ENCODE results near the gene MTMR6.
A peak's percentile ranks its signal among the peaks of the same experiment; 100 is the strongest.
"Not testable (repeated sequence)": the region's sequence is repeated elsewhere in the genome, so short reads cannot be mapped to it uniquely, and the experiment has no call there.

MTMR6 gene

GRCh38 chr13:25286969-25287961 is at the start of gene MTMR6:
TSS of gene MTMR6 (minus strand) at chr13:25287488. CDS start at chr13:25287247, 241 bp downstream.
- DNase-seq: peak; percentile 90

- DNase-seq: no peak
Observed at GRCh38 chr13:25335856-25336255, 48.6 kb upstream of the MTMR6 start.

DNA sequence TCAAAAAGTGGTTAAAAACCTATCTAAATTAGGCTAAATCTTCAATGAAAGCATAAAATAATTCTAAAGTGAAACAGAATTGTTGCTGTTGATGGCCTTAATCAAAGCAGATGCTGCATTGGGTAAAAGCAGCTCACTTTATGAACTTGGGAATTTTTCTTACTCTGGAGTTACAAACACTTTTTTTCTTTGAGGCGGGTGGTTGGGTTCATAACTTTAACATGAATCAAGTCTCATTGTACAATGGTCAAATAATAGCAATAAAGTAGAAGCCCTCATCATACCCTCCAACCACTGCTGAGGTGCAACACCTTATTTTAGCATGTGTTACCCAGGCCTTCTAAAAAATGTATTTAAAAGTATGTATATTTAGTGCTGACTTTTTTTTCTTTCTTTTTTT is 43.3 kb upstream of the MTMR6 start:
- no peak for DNase-seq

DNA sequence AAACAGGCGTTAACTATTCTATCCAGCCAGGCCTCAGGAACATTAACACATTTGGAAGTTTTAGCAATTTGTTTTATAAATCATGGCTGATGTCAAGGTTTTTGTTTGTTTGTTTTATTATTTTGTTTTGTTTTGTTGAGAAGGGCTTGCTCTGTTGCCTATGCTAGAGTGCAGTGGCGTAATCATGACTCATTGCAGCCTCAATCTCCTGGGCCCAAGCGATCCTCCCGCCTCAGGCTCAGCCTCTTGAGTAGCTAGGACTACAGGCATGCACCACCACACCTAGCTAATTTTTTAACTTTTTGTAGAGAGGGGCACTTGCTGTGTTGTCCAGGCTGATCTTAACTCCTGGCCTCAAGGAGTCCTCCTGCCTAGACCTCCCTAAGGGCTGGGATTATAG is 42.4 kb upstream of the MTMR6 start:
- no peak for DNase-seq

- DNase-seq: no peak
Observed at GRCh38 chr13:25324100-25324499, 36.8 kb upstream of the MTMR6 start.

GRCh38 chr13:25319771-25320170 is 32.5 kb upstream of the MTMR6 start:
- no peak for DNase-seq

DNA sequence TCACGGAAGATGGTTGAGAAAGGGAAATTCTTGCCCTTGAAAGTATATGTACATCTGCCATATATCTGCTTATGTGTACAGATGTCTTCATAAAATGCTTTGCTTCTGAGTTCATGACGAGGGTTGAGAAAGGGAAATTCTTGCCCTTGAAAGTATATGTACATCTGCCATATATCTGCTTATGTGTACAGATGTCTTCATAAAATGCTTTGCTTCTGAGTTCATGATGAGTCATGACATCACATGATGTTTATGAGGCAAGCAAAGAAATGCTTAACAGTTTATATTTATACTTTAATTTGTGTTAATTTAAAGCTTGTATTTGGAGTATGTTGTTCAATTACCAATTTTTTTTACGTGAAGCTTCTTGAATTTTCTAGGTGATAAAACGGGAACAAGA is 31.7 kb upstream of the MTMR6 start:
- DNase-seq: not testable (repeated sequence)

GRCh38 chr13:25310891-25311290 is 23.6 kb upstream of the MTMR6 start:
- no peak for DNase-seq

DNA sequence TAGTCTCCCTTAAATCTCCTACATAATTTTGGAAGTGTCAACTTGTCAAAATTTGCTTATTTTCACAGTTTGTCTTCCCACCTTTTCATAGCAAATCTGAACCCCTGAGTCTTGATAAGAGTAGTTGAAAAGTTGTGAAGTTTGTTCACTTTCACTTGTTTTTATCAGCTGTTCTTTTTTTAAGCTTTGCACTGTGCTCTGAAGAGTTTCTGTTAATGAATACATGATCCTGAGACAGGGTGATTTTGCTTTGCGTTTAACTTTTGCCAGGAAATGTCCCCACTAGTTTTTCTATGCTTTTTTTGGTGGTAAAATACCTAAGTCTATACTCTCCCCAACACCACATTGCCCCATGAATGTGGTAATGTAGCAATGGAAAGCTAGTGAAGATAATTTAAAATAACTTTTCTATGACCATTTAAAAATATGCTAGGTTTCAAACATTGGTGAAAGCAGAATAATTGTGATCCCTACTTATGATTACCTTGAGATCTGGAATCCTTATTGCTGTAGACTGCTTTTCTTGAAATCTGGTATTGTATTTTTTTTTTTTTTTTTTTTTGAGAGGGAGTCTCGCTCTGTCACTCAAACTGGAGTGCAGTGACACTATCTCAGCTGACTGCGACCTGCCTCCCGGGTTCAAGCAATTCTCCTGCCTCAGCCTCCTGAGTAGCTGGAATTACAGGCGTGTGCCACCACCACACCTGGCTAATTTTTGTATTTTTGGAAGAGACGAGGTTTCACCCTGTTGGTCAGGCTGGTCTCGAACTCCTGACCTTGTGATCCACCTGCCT is 19.6 kb upstream of the MTMR6 start:
- no peak for DNase-seq

- DNase-seq: peak; percentile 3
Observed at GRCh38 chr13:25302121-25302520, 14.8 kb upstream of the MTMR6 start.

DNA sequence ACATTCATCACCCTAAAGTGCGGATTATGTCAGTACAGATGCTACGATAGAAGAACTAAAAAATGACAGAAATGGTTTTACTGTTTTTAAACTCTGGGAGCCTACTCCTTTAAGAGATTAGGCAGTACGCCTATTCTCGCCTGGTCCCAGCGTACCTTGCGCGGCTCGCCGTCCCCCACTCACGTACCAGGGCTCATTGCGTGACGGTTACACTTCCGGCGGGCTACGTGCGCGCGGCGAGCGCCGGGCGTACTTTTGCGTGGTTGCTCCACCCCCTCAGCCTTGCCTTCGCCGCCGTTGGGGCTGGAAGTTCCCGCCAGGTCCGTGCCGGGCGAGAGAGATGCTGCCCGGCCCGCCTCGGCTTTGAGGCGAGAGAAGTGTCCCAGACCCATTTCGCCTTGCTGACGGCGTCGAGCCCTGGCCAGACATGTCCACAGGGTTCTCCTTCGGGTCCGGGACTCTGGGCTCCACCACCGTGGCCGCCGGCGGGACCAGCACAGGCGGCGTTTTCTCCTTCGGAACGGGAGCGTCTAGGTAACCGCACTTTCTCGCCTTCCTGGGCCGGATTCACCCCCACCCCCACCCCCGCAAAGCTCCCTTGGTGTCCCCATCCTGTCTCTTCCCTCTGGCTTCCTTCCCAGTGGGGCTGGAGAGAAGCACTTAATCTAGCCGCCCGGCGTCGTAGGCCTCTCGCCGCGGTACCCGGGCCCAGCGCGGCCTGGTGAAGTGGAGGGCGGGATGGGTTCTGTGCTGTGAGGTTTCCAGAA is 14.2 kb upstream of the MTMR6 start, which contains the start of gene NUP58:
NUP58 (plus strand) TSS at position 279 of the 767 bp plus-strand sequence; CDS start at position 428, 149 bp downstream.
- DNase-seq: peak; percentile 92

DNA sequence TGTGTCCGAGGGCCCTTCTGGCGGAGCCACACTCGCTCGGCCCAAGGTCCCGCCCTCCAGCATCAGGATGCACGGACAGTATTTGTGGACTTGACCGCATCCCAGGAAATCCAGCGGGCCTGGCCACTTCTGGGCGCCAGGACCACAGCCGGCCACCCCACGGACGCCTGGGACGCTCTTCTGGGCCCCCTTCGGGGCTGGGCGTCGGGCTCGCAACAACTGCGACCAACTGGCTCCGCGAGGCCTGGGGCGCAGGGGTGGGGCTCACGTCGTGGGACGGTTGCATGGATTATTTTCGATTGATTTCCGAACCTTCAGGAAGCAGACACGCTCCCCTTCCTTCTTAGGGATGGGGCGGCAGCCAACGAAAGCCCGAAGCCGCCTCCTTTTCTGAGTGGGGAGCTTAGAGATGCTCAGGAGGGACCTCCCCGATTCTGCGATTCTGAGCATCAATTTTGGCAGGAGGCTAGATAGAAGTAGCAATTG is 13.6 kb upstream of the MTMR6 start:
- DNase-seq: no peak

- no peak for DNase-seq
Observed at GRCh38 chr13:25295701-25296100, 8.4 kb upstream of the MTMR6 start.

DNA sequence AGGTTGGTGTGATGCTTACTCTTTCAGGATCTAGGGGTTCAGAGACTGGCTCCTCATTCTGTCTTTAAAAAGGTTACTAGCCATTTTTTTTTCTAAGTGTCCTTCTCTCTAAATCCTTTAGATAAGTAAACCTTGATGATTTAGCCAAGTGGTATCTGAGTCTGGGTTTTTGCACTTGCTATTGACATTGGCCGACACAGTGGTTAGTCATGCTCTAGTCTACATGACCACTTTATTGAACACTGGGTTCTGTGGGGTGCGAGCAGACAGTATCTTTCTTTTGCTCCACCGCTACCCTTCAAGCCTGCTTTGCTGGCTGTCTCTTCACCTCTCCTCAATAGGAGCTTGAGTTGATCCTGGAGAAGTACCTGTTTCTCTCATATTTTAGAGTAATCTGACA is 7.9 kb upstream of the MTMR6 start:
- DNase-seq: no peak

- peak; percentile 42 for DNase-seq
Observed at GRCh38 chr13:25292301-25292700, 5.0 kb upstream of the MTMR6 start.

DNA sequence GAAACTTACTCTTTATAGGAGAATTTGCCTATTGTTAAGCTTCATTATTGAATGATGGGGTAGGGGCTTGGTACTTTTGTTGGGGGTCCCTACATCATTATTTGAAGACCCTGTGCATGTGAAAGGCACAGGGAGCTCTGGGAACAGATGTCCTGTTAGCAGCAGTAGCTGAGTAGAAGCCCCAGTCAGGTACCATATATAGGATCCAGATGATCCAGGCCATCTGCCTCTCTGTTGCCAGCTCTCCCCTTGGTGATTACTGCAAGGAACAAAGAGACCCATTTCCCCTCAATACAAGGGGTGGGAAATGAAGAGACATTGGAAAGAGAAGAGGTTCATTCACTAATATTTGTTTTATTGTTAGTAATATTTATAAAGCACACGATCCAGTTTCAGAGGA is 4.4 kb upstream of the MTMR6 start:
- DNase-seq: no peak

DNA sequence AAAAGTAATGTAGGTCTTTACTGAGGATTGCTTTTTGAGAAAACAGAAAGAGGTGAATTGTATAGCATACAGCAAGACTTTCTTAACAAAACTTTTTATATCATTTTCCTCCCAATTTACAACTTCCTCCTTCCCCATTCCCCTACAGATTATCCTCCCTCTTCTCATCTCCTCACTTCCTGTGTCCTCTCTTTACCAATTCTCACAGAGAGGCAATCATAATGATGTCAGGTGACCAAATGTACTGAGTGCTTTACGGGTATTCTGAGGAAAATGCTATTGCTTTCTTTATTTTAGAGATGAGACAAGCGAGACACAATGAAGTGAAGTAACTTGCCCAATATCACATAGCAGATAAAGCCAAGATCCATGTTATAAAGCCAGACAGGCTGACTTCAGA is 1.7 kb upstream of the MTMR6 start:
- no peak for DNase-seq

DNA sequence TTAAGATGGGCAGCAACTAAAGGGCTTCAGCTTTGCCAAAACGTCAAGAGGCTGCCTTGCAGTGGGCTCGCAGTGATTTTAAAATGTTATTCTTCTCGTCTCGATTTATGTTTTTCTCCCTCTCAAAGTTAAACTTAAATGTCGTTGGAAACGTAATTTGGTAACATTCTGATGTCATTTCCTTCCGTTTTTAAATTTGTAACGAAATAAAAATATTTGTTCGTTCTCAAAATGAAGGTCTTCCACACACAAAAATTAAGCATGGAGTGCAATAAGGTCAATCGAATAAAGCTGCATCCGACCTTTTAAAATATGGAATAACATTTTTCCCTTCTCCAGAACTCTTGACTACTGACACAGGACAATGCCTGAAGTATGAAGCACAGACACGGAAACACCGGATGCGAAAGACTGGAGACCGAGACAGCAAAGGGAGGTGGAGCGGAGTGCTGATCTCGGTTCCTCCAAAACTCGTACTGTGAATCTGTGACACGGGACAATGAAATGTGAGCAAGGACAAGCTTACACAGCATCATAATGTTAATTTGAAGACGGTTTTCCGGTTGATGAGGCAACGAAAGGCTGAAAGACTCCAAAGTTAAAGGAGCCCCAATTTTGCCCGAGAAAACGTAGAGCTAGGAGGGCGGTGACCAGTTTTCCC is 850 bp downstream of the MTMR6 start:
- DNase-seq: peak; percentile 21

DNA sequence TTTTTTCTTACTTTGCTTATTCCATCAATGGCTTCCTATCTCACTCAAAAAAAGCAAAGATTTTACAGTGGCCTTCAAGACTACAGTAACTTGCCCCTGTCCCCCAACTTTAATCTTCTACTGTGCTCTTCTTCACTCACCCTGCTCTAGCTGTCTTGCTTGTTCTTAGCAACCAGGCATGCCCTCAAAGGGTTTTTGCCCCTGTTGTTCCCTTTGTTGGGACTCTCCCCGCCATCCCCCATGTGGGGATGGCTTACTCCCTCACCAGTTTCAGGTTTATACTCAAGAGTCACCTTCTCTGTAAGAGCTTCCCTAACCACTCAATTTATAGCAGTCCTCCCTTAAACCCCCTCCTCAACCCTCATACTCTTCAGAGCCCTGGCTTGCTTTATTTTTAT is 5.4 kb downstream of the MTMR6 start:
- no peak for DNase-seq

DNA sequence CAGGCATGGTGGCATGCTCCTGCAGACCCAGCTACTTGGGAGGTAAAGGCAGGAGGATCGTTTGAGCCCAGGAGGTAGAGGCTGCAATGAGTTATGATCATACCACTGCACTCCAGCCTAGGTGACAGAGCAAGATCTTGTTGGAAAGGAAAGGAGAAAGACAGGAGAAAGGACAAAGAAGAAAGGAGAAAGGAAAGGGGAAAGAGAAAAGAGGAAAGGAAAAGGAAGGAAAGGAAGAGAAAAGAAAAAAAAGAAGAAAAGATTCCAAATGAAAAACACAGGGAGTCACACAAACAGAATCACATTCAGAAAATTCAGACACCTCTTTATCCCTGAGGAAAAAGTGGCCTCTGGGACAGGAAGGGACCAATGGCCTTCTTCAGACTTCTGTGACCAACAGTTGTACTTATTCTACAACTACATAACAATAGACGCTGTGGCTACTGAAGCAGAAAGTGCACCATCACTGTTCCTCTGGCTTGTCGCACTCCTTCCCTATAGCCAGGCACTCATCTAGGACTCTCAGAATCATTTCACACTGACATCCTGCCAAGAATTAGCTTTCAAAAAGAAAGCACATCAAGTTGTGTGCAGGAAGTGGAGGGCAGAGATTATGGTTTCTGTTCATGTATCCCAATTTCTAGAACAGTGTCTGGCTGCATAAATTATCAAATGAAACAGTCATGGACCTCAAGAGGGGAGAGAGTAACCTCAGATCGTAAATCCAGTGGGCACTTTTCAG is 5.9 kb downstream of the MTMR6 start:
- DNase-seq: no peak

DNA sequence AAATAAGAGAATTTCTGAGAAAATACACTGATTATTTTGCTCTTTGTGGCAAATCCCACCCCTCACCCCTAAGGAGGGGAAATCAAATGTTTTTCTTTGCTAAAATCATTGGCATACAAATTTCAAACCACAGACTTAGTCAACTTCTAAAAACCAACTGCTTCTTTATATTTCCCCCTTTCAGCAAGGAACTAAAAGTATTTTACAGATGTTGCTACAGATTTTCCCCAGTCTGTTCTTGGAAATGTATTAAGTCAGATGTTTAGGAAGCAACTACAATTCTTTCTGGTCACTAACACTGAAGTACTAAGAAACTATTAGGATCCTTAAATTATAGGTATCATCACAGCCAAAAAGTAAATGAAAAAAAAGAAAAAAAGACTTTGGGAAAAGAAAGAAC is 6.9 kb downstream of the MTMR6 start:
- no peak for DNase-seq
